VCaP (cell line): ENCODE data around the gene ADORA1.

Experiments used
- H3K27ac ChIP-seq: fragments of 450-650 bp; 2 replicates; pipeline ENCODE4 v1.5.1; 2017
- CTCF ChIP-seq: fragments of 450-650 bp; conservative IDR thresholded peaks from 2 replicates; pipeline ENCODE4 v1.5.1; 2017; ENCODE audit warnings: mild to moderate bottlenecking, moderate library complexity

ADORA1 gene

DNA sequence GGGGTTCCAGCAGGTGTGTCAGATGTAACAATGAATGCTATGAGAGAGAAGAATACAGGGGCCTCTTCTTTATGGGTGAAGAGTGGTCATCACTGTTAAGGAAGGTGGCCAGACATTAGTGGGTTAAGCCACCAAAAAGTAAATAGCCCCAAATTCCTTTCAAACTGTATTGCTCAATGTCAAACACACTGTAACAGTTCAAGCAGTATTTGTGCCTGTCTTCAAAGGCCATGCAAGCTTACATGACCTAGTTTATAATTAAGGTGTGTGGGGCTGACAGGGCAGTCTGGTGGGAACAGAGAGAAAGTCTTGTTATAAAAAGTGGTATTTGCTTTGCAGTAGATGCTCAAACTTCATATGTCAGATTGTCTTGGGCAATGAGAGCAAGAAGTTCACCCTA, 83.5 kb downstream of the ADORA1 start:
- TF ChIP-seq CTCF: no peak
- H3K27ac ChIP-seq: no peak overlapping the region

DNA sequence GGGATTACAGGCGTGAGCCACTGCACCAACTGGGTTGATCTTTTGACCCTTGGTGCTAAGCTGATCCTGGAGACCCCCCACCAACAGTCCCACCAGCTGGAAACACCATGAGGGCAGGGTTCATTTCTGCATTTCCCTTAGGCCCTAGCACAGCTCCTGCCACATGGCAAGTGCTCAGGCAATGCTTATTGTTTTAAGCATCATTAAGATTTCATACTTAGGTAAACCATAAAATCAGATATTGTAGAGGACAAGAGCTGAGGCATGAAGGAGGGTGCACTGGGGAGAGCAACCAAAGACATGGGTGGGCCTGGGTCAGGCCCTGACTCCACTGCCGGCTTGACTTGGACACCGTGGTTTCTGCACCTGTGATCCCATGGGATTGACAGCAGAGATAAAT, 84.3 kb downstream of the ADORA1 start:
- H3K27ac ChIP-seq: no peak overlapping the region
- no peak for TF ChIP-seq CTCF

- H3K27ac ChIP-seq: no peak overlapping the region
- TF ChIP-seq CTCF: no peak
Observed at GRCh38 chr1:203213126-203213525, 85.6 kb downstream of the ADORA1 start.

- no peak for TF ChIP-seq CTCF
- H3K27ac ChIP-seq: no peak overlapping the region
Observed at GRCh38 chr1:203214871-203215270, 87.3 kb downstream of the ADORA1 start.

GRCh38 chr1:203215573-203215972, 88.0 kb downstream of the ADORA1 start:
- H3K27ac ChIP-seq: no peak overlapping the region
- no peak for TF ChIP-seq CTCF

DNA sequence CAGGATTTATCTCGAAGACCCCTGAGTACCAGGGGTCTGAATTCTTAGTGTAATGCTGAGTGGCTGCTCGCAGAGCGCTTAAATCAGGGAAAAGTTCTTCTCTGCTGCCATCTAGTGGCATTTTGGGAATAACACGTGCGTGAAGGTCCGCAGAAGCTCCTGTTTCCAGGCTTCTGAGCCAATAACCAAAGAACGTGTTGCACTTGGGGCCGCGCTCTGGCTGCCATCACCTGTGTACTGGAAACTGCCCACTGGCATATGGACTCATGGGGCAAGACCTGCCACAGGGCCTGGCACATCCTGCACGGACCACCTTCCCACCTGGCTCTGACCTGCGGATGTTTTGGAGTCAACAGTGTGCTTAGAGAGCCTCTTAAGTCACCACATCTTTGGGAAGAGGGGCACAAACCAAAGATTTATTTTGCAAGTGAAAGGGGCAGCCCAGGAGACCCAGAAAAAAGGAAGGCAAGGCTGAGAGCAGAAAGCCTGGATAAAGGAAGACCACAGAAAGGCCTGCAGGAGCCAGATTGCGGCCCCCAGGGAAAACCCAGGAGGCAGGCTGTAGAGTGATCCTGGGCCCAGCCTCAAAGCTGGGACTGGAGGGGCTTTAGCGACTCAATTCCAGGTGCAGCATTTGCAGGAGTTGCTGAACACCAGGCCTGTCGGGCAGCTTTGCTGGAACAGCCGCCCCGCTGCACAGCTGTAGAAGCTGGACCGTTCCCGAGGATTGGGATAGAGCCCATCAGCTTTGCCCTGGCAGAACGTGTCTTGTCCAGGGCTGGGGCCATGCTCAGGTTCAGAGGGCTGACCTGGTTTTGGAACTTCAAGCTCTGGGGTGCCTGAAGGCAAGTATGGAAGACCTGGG, 89.0 kb downstream of the ADORA1 start:
- no peak overlapping the region for H3K27ac ChIP-seq
- TF ChIP-seq CTCF: peak; percentile 79
